B cell (primary cell): ENCODE measurements around the gene FAM53A. TPM values are rescaled to one million over a fixed set of nuclear protein-coding genes. Genes with fewer than 3 reads are reported as not detected.

ENCODE experiments used
- ATAC-seq: fragments of 200-7000 bp; cut with Tn5 transposase; one replicate; pipeline ENCODE4 v1.10.0; 2021; ENCODE audit warnings: low read depth, mild to moderate bottlenecking, moderate number of reproducible peaks, moderate library complexity
- CTCF ChIA-PET: fragments of 350-600 bp; sonication (Branson Sonifier 250); formaldehyde crosslinking; loops from one replicate; lab custom pipeline; 2021; ENCODE audit warnings: antibody characterized with exemption, inconsistent platforms; lab: Charles Lee
- POLR2A ChIA-PET: fragments of 350-600 bp; sonication (Branson Sonifier 250); formaldehyde crosslinking; loops from one replicate; lab custom pipeline; 2021; ENCODE audit warnings: antibody characterized with exemption; lab: Charles Lee
- DNase-seq: peaks from one replicate; pipeline ENCODE4 v3.0.0; 2013
- H2AFZ ChIP-seq: 2 replicates; pipeline ENCODE4 v1.6.1; 2012; ENCODE audit warnings: mild to moderate bottlenecking, low read depth, low read length; ENCODE audit not compliant: insufficient read depth, poor library complexity, severe bottlenecking
- H3K27ac ChIP-seq, 2 donors: 1 replicate in 1 of 2; 2 replicates in 1 of 2; pipeline ENCODE4 v1.5.1; 2012 to 2013; ENCODE audit warnings: low read length in 2 of 2, mild to moderate bottlenecking in 2 of 2, moderate library complexity in 1 of 2
- H3K27me3 ChIP-seq, 4 experiments: fragments of 200-600 bp in 1 of 4; sonication (generic) in 1 of 4; replicated peaks in 1 of 4; 1 replicate in 2 of 4; 2 replicates in 2 of 4; pipeline versions ENCODE4 v1.6.1 to v1.7.0; 2013 to 2016; ENCODE audit warnings: low read length in 3 of 4, mild to moderate bottlenecking in 2 of 4, mixed read lengths in 1 of 4, moderate library complexity in 1 of 4; ENCODE audit not compliant: insufficient read depth in 4 of 4, control insufficient read depth in 3 of 4; ENCODE audit errors: control extremely low read depth in 1 of 4
- H3K36me3 ChIP-seq, 2 experiments: replicated peaks in 1 of 2; 1 replicate in 1 of 2; 2 replicates in 1 of 2; pipeline versions ENCODE4 v1.6.1 to v1.7.1; 2013; ENCODE audit warnings: low read length in 1 of 2; ENCODE audit not compliant: insufficient read depth in 2 of 2, control insufficient read depth in 1 of 2; ENCODE audit errors: control extremely low read depth in 1 of 2, extremely low read depth in 1 of 2
- H3K4me1 ChIP-seq, 2 donors: fragments of 200-600 bp in 1 of 2; sonication (generic) in 1 of 2; 1 replicate in 1 of 2; 2 replicates in 1 of 2; pipeline versions ENCODE4 v1.5.1 to v1.6.1; 2013 to 2017; ENCODE audit warnings: low read length in 2 of 2; ENCODE audit not compliant: control insufficient read depth in 2 of 2, insufficient read depth in 2 of 2
- H3K4me2 ChIP-seq: replicated peaks from 2 replicates; pipeline ENCODE3; 2012; ENCODE audit warnings: mild to moderate bottlenecking, low read depth, low read length; ENCODE audit not compliant: poor library complexity, severe bottlenecking
- H3K4me3 ChIP-seq, 5 experiments: fragments of 200-600 bp in 1 of 5; sonication (generic) in 1 of 5; 1 replicate in 3 of 5; 2 replicates in 2 of 5; pipeline versions ENCODE4 v1.5.1 to v1.7.0; 2011 to 2016; ENCODE audit warnings: low read length in 4 of 5, mild to moderate bottlenecking in 4 of 5, low read depth in 2 of 5, control low read depth in 1 of 5, moderate library complexity in 1 of 5; ENCODE audit not compliant: insufficient read depth in 1 of 5; ENCODE audit errors: control extremely low read depth in 1 of 5, extremely low read depth in 1 of 5
- H3K79me2 ChIP-seq: fragments of 200-600 bp; sonication (generic); one replicate; pipeline ENCODE4 v1.6.0; 2016; ENCODE audit warnings: low read length; ENCODE audit not compliant: control insufficient read depth, insufficient read depth
- H3K9ac ChIP-seq: fragments of 200-600 bp; sonication (generic); 2 replicates; pipeline ENCODE4 v1.6.1; 2017; ENCODE audit warnings: mild to moderate bottlenecking, low read length, moderate library complexity
- H3K9me3 ChIP-seq, 3 donors: one replicate each; pipeline versions ENCODE4 v1.6.1 to v1.7.1; 2013; ENCODE audit warnings: low read length in 2 of 3; ENCODE audit not compliant: control insufficient read depth in 2 of 3, insufficient read depth in 1 of 3; ENCODE audit errors: control extremely low read depth in 1 of 3
- H4K20me1 ChIP-seq: 2 replicates; pipeline ENCODE4 v1.6.0; 2012; ENCODE audit warnings: mild to moderate bottlenecking, low read length; ENCODE audit not compliant: insufficient read depth, control insufficient read depth, poor library complexity, severe bottlenecking
- H3K27ac Mint-ChIP-seq: one replicate; pipeline ENCODE4 v1.8.0; 2021; ENCODE audit warnings: mixed read lengths
- H3K27me3 Mint-ChIP-seq: one replicate; pipeline ENCODE4 v1.8.0; 2021; ENCODE audit warnings: mixed read lengths
- H3K4me1 Mint-ChIP-seq: one replicate; pipeline ENCODE4 v1.8.0; 2021; ENCODE audit warnings: mixed read lengths
- H3K4me3 Mint-ChIP-seq: one replicate; pipeline ENCODE4 v1.8.0; 2021; ENCODE audit warnings: mixed read lengths
- H3K9me3 Mint-ChIP-seq: one replicate; pipeline ENCODE4 v1.8.0; 2022; ENCODE audit warnings: mixed read lengths; ENCODE audit not compliant: insufficient read depth
- EZH2 ChIP-seq: IDR thresholded peaks from 2 replicates; pipeline ENCODE4 v1.6.1; 2012; ENCODE audit warnings: borderline replicate concordance, low read depth, mild to moderate bottlenecking, moderate library complexity, low read length; ENCODE audit not compliant: insufficient read depth, poor library complexity, severe bottlenecking
- WGBS: methylation state at CpG from one replicate; pipeline ENCODE4 v1.1.5; 2013; ENCODE audit warnings: missing lambda C conversion rate; ENCODE audit not compliant: insufficient coverage; 5-methylcytosine and 5-hydroxymethylcytosine counted together
- intact Hi-C: fragments of 100-400 bp; cut with micrococcal nuclease; formaldehyde crosslinking; loops from one replicate; pipeline ENCODE4 v1.10.0; 2022
- polyA plus RNA-seq: library from polyadenylated mRNA; depleted of rRNA; stranded (reverse); fragments of >200 nt; gene quantifications from 2 replicates; pipeline ENCODE4 v1.2.3, GENCODE V29; 2012
- total RNA-seq, 2 donors: library from RNA; stranded (reverse); fragments of 120-200 nt in 1 of 2; gene quantifications; 1 replicate in 1 of 2; 2 replicates in 1 of 2; pipeline versions ENCODE4 v1.2.3 to v1.2.4, GENCODE V29; 2013 to 2022
- TF ChIP-seq, protein P1 (sequence below): fragments of 200-600 bp; IDR thresholded peaks from one replicate; pipeline ENCODE4 v1.8.0; 2022; ENCODE audit warnings: antibody characterized with exemption, mild to moderate bottlenecking

FAM53A gene
- total and polyA plus RNA-seq, 2 donors (not counting 1 experiment from before 2014, with no cell fraction given), result 2.2 to 4.2 TPM

DNA sequence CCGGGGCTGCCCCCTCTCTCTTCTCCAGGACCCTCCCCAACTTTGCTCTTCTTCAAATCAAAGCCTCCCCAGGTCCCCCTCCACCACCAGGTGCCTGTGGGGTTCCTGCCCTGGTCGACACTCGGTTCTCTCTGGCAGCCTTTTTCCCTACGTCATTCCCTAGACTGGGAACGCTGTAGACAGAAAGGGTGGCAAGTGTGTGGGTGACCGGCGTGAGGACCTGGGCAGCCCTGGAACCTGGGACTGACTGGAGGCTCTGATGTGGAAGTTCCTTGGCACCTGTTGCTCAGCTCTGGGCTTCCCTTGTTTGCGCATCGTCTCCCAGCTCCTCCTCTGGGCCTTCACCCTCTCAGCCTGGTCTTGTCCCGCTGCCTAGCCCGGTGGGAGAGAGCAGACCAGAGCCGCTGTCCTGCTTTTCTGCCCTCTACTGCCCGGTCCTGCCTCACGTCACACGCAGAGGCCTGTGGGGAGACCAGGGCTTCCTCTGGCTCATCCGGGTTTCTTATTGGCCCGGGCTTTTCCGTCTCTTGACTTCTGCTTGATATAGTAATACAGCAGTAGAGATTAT, 38.5 kb upstream of the FAM53A start:
- peak overlapping the region; percentile 89 to 96 for H3K27ac ChIP-seq
- Mint-ChIP-seq H3K27ac (peak overlapping the region; percentile 98), H3K4me1 (peaks cover 63% of the 10 kb centered on the region), H3K27me3 (no peaks in the 10 kb centered on the region), H3K9me3 (no peaks in the 10 kb centered on the region), H3K4me3 (peak overlapping the region; percentile 85)
- WGBS, result 36% methylated on average over 14 of the region's 18 CpGs
- CTCF ChIA-PET, result interaction anchor here (1.9 to 14.7 kb wide), 3 partner anchors 10 to 29 kb away, joined by 6 to 503 read pairs (median 16); partner anchors contain the start of gene SLBP
- peaks cover 57% of the 10 kb centered on the region for H3K79me2 ChIP-seq
- no peaks in the 10 kb centered on the region for H3K27me3 ChIP-seq
- peaks cover 29% of the 10 kb centered on the region for H4K20me1 ChIP-seq
- peaks cover 55 to 77% of the 10 kb centered on the region in 2 donors for H3K4me1 ChIP-seq
- TF ChIP-seq, protein P1, sequence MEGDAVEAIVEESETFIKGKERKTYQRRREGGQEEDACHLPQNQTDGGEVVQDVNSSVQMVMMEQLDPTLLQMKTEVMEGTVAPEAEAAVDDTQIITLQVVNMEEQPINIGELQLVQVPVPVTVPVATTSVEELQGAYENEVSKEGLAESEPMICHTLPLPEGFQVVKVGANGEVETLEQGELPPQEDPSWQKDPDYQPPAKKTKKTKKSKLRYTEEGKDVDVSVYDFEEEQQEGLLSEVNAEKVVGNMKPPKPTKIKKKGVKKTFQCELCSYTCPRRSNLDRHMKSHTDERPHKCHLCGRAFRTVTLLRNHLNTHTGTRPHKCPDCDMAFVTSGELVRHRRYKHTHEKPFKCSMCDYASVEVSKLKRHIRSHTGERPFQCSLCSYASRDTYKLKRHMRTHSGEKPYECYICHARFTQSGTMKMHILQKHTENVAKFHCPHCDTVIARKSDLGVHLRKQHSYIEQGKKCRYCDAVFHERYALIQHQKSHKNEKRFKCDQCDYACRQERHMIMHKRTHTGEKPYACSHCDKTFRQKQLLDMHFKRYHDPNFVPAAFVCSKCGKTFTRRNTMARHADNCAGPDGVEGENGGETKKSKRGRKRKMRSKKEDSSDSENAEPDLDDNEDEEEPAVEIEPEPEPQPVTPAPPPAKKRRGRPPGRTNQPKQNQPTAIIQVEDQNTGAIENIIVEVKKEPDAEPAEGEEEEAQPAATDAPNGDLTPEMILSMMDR, result no peak
- no peak for TF ChIP-seq EZH2
- peak overlapping the region in 1 of 5 experiments; percentile 58 for H3K4me3 ChIP-seq
- H3K4me2 ChIP-seq, result peak overlapping the region; percentile 95
- H2AFZ ChIP-seq, result peak overlapping the region; percentile 59
- DNase-seq, result no peak
- peaks cover 0 to 16% of the 10 kb centered on the region in 2 experiments for H3K36me3 ChIP-seq
- peaks cover 0 to 6% (median 0%) of the 10 kb centered on the region in 3 donors for H3K9me3 ChIP-seq
- POLR2A ChIA-PET, result interaction anchor here (1.1 to 4.7 kb wide), 3 partner anchors 10 to 29 kb away, joined by 4 to 61 read pairs (median 7); partner anchors contain the start of gene SLBP
- peak overlapping the region; percentile 46 for H3K9ac ChIP-seq
- intact Hi-C loops, result loop anchor here (1.0 to 5.0 kb wide), 3 partner anchors 38 to 815 kb away; partner anchors contain the start of genes FAM193A, FAM53A and NSD2
- ATAC-seq, result no peak
